HL-60 (cell line): ENCODE data around the gene FKBP3.

Experiments
- DNase-seq, 2 experiments: peaks; one replicate each; pipeline ENCODE4 v3.0.0-alpha.2; 2010 to 2020; ENCODE audit warnings: low read depth in 1 of 2, low spot score in 1 of 2
- H3K27ac ChIP-seq: fragments of 250-450 bp; sonication (Bioruptor Pico); replicated peaks from 2 replicates; pipeline ENCODE4 v1.5.1; 2020; ENCODE audit warnings: mild to moderate bottlenecking, moderate library complexity
- H3K27me3 ChIP-seq: fragments of 250-450 bp; sonication (Bioruptor Pico); 2 replicates; pipeline ENCODE4 v1.5.1; 2021; ENCODE audit warnings: mild to moderate bottlenecking, moderate library complexity; ENCODE audit not compliant: insufficient read depth, poor library complexity, severe bottlenecking
- H3K4me3 ChIP-seq: replicated peaks from 2 replicates; pipeline ENCODE4 v1.5.1; 2011; ENCODE audit warnings: mild to moderate bottlenecking, control low read depth, low read length; ENCODE audit not compliant: insufficient read depth
- GABPA ChIP-seq: IDR thresholded peaks from 2 replicates; pipeline ENCODE4 v1.6.1; 2012; ENCODE audit warnings: low read depth
- POLR2AphosphoS5 ChIP-seq: IDR thresholded peaks from 2 replicates; pipeline ENCODE4 v1.6.1; 2012; ENCODE audit warnings: low read depth
- SPI1 ChIP-seq: IDR thresholded peaks from 2 replicates; pipeline ENCODE4 v1.6.1; 2012; ENCODE audit warnings: low read depth, mild to moderate bottlenecking, borderline replicate concordance
- TF ChIP-seq, protein P1 (sequence below): IDR thresholded peaks from 2 replicates; pipeline ENCODE4 v1.6.1; 2012; ENCODE audit warnings: low read depth; ENCODE audit not compliant: insufficient replicate concordance
- TF ChIP-seq, protein P2 (sequence below): IDR thresholded peaks from one replicate; pipeline ENCODE4 v1.5.1; 2011; ENCODE audit warnings: low read length, control low read depth, inconsistent platforms; ENCODE audit not compliant: insufficient read depth

FKBP3 gene

DNA sequence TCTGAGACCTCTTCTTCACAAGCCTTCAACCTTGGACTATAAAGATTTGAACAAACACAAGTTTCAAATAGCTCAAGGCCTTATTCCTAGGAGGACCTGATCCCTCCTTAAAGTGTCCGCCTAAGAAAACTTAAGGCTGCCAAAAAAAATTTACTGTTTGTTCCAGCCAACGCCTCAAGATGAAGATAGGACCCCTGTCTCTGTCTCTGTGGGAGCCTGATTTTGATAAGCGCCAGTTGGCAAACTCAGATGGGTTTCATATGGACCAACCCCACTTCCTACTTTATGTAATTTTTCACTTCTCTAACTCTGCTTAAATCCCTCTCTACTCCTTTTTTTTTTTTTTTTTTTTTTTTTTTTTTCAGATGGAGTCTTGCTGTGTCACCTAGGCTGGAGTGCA lies 11.0 kb downstream of the FKBP3 start:
- no peaks in the 10 kb centered on the region for H3K27me3 ChIP-seq
- no peak for DNase-seq
- no peak overlapping the region for H3K4me3 ChIP-seq
- H3K27ac ChIP-seq: no peak overlapping the region
- no peak for TF ChIP-seq GABPA
- TF ChIP-seq SPI1: no peak
- TF ChIP-seq, protein P1, sequence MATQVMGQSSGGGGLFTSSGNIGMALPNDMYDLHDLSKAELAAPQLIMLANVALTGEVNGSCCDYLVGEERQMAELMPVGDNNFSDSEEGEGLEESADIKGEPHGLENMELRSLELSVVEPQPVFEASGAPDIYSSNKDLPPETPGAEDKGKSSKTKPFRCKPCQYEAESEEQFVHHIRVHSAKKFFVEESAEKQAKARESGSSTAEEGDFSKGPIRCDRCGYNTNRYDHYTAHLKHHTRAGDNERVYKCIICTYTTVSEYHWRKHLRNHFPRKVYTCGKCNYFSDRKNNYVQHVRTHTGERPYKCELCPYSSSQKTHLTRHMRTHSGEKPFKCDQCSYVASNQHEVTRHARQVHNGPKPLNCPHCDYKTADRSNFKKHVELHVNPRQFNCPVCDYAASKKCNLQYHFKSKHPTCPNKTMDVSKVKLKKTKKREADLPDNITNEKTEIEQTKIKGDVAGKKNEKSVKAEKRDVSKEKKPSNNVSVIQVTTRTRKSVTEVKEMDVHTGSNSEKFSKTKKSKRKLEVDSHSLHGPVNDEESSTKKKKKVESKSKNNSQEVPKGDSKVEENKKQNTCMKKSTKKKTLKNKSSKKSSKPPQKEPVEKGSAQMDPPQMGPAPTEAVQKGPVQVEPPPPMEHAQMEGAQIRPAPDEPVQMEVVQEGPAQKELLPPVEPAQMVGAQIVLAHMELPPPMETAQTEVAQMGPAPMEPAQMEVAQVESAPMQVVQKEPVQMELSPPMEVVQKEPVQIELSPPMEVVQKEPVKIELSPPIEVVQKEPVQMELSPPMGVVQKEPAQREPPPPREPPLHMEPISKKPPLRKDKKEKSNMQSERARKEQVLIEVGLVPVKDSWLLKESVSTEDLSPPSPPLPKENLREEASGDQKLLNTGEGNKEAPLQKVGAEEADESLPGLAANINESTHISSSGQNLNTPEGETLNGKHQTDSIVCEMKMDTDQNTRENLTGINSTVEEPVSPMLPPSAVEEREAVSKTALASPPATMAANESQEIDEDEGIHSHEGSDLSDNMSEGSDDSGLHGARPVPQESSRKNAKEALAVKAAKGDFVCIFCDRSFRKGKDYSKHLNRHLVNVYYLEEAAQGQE: no peak
- no peak for TF ChIP-seq POLR2AphosphoS5
- TF ChIP-seq, protein P2, sequence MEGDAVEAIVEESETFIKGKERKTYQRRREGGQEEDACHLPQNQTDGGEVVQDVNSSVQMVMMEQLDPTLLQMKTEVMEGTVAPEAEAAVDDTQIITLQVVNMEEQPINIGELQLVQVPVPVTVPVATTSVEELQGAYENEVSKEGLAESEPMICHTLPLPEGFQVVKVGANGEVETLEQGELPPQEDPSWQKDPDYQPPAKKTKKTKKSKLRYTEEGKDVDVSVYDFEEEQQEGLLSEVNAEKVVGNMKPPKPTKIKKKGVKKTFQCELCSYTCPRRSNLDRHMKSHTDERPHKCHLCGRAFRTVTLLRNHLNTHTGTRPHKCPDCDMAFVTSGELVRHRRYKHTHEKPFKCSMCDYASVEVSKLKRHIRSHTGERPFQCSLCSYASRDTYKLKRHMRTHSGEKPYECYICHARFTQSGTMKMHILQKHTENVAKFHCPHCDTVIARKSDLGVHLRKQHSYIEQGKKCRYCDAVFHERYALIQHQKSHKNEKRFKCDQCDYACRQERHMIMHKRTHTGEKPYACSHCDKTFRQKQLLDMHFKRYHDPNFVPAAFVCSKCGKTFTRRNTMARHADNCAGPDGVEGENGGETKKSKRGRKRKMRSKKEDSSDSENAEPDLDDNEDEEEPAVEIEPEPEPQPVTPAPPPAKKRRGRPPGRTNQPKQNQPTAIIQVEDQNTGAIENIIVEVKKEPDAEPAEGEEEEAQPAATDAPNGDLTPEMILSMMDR: no peak

- Histone ChIP-seq H3K27ac (no peak overlapping the region), H3K4me3 (no peak overlapping the region), H3K27me3 (no peaks in the 10 kb centered on the region)
- DNase-seq: no peak
- no peak for TF ChIP-seq GABPA
- no peak for TF ChIP-seq POLR2AphosphoS5
- no peak for TF ChIP-seq SPI1
- TF ChIP-seq, protein P2: no peak
These were observed 14.2 kb downstream of the FKBP3 start for GRCh38 chr14:45120096-45120495.

DNA sequence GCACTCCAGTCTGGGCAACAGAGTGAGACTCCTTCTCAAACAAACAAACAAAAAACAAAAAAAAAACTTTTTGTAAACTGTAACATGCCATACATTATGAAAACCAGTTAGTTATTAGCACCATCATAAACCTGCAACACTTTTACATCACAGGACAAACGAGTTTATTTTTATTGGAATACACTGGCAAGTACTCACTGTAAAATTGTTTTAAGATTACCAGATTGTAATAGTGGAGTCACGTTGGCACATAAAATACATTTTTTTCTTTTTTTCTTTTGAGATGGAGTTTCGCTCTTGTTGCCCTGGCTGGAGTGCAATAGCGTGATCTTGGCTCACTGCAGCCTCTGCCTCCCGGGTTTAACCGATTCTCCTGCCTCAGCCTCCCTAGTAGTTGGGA lies 15.7 kb downstream of the FKBP3 start:
- Histone ChIP-seq H3K27me3 (no peaks in the 10 kb centered on the region), H3K27ac (no peak overlapping the region), H3K4me3 (no peak overlapping the region)
- DNase-seq: no peak
- TF ChIP-seq GABPA (no peak), POLR2AphosphoS5 (no peak), SPI1 (no peak)
- TF ChIP-seq, protein P1: no peak
- TF ChIP-seq, protein P2: no peak

DNA sequence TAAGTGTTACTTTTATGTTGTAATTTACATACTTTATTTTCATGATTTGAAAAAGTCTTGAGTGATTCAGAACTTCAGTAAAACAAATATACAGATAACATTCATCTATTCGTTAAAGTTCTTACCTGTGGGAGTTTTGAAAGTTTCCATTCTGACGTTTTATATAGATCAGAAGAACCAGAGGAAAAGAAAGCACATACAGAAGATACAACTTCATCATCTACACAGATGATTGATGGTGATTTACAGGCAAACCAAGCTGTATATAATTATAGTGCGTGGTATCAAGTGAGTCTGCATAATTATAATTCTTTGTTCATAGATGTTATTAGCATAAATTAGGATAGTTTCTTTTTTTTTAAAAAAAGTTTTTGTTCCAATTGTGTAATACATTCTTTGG lies 20.0 kb downstream of the FKBP3 start:
- DNase-seq: no peak
- no peak overlapping the region for H3K4me3 ChIP-seq
- no peaks in the 10 kb centered on the region for H3K27me3 ChIP-seq
- TF ChIP-seq, protein P1: no peak
- TF ChIP-seq GABPA: no peak
- TF ChIP-seq, protein P2: no peak
- TF ChIP-seq POLR2AphosphoS5: no peak
- TF ChIP-seq SPI1: no peak
- no peak overlapping the region for H3K27ac ChIP-seq
